Right lobe of liver (tissue), 6 donors: Measurements from ENCODE around the gene COX19. TPM values are rescaled to one million over a fixed set of nuclear protein-coding genes. Genes with fewer than 3 reads are reported as not detected.
A peak's percentile ranks its signal among the peaks of the same experiment; 100 is the strongest.

ENCODE experiments used
- ATAC-seq, 4 donors: fragments of 200-7000 bp; cut with Tn5 transposase; one replicate each; pipeline ENCODE4 v1.9.1; 2020; ENCODE audit warnings: mild to moderate bottlenecking in 4 of 4, moderate library complexity in 4 of 4
- DNase-seq, 3 donors: peaks; one replicate each; pipeline ENCODE4 v3.0.0-alpha.2; 2020
- H3K27ac ChIP-seq, 3 donors: fragments of 200-600 bp; one replicate each; pipeline ENCODE4 v1.8.0; 2022
- H3K27me3 ChIP-seq, 2 donors: fragments of 200-600 bp; one replicate each; pipeline ENCODE4 v1.8.0; 2022
- H3K36me3 ChIP-seq, 4 donors: fragments of 200-600 bp; sonication (generic) in 1 of 4; one replicate each; pipeline versions ENCODE4 v1.5.1 to v1.8.0; 2017 to 2022; ENCODE audit warnings: control low read depth in 1 of 4
- H3K4me1 ChIP-seq, 4 donors: fragments of 200-600 bp; sonication (generic) in 1 of 4; one replicate each; pipeline versions ENCODE4 v1.5.1 to v1.8.0; 2017 to 2022; ENCODE audit warnings: control low read depth in 1 of 4
- H3K4me3 ChIP-seq, 3 donors: fragments of 200-600 bp; one replicate each; pipeline ENCODE4 v1.8.0; 2022
- H3K9me3 ChIP-seq, 4 donors: fragments of 200-600 bp; sonication (generic) in 1 of 4; one replicate each; pipeline versions ENCODE4 v1.5.1 to v1.8.0; 2017 to 2022; ENCODE audit warnings: control low read depth in 1 of 4
- POLR2A ChIP-seq: fragments of 450-650 bp; IDR thresholded peaks from one replicate; pipeline ENCODE4 v1.6.1; 2017; ENCODE audit warnings: antibody characterized with exemption, mild to moderate bottlenecking
- WGBS: methylation state at CpG from one replicate; pipeline ENCODE4 v1.1.6; 2018; ENCODE audit warnings: low coverage, low lambda C conversion rate; ENCODE audit not compliant: insufficient coverage; ENCODE audit errors: missing lambda C conversion rate; 5-methylcytosine and 5-hydroxymethylcytosine counted together
- intact Hi-C, 2 donors: fragments of 100-400 bp; cut with DNase I; formaldehyde crosslinking; loops; one replicate each; pipeline versions ENCODE4 v1.11.2 to v1.14.1; 2022
- total RNA-seq, 6 experiments: library from RNA; depleted of rRNA in 2 of 6; stranded (reverse); fragments of >200 nt in 2 of 6; fragmentation: NEBNext Ultra II Directional in 3 of 6; extraction: Animal tissue kit (Norgen Biotek cat#: 25700) in 3 of 6; gene quantifications; one replicate each; pipeline versions ENCODE4 v1.1.0 to v1.2.4, GENCODE V29; 2016 to 2023
- TF ChIP-seq, protein P1 (sequence below), 4 donors: fragments of 200-600 bp in 3 of 4; fragments of 450-650 bp in 1 of 4; IDR thresholded peaks; one replicate each; pipeline versions ENCODE4 v1.5.1 to v1.8.0; 2016 to 2022; ENCODE audit warnings: antibody characterized with exemption in 4 of 4, mild to moderate bottlenecking in 2 of 4
- donor health status: DM: no; HTN: yes; CAD: no.
- donor health status: DM: no; HTN: no; CAD: no.
- donor health status: DM: no; HTN: no; CAD: no.
- donor health status: DM: no; HTN: yes; CAD: no.
- donor health status: DM: no; HTN: yes; CAD: no.

Gene COX19
- total RNA-seq, 6 experiments from 2014 or later = 3.2 to 6.5 (median 4.0) TPM

- no peak overlapping the region for H3K4me3 ChIP-seq
- 50% methylated on average over 1 of the region's 14 CpGs for WGBS
- H3K4me1 ChIP-seq = no peaks in the 10 kb centered on the region
- ATAC-seq (no peak), DNase-seq (no peak)
- H3K27ac ChIP-seq = no peak overlapping the region
- TF ChIP-seq, protein P1, sequence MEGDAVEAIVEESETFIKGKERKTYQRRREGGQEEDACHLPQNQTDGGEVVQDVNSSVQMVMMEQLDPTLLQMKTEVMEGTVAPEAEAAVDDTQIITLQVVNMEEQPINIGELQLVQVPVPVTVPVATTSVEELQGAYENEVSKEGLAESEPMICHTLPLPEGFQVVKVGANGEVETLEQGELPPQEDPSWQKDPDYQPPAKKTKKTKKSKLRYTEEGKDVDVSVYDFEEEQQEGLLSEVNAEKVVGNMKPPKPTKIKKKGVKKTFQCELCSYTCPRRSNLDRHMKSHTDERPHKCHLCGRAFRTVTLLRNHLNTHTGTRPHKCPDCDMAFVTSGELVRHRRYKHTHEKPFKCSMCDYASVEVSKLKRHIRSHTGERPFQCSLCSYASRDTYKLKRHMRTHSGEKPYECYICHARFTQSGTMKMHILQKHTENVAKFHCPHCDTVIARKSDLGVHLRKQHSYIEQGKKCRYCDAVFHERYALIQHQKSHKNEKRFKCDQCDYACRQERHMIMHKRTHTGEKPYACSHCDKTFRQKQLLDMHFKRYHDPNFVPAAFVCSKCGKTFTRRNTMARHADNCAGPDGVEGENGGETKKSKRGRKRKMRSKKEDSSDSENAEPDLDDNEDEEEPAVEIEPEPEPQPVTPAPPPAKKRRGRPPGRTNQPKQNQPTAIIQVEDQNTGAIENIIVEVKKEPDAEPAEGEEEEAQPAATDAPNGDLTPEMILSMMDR (IDR thresholded peaks at IDR 0.05) = no peak
- no peak for TF ChIP-seq POLR2A
- no peaks in the 10 kb centered on the region for H3K36me3 ChIP-seq
- intact Hi-C loops = no loop called here
- H3K27me3 ChIP-seq = no peaks in the 10 kb centered on the region
- H3K9me3 ChIP-seq = no peaks in the 10 kb centered on the region
These were observed 44.0 kb upstream of the COX19 start for GRCh38 chr7:1019255-1019785.

- no peaks in the 10 kb centered on the region for H3K36me3 ChIP-seq
- intact Hi-C loops = no loop called here
- no peak for DNase-seq
- 62% methylated on average over 4 of the region's 13 CpGs for WGBS
- no peaks in the 10 kb centered on the region for H3K4me1 ChIP-seq
- H3K9me3 ChIP-seq = no peaks in the 10 kb centered on the region
- no peaks in the 10 kb centered on the region for H3K27me3 ChIP-seq
- ATAC-seq = peak in 1 of 4 donors; percentile 34
- H3K27ac ChIP-seq = no peak overlapping the region
- no peak overlapping the region for H3K4me3 ChIP-seq
- TF ChIP-seq, protein P1 (IDR thresholded peaks at IDR 0.05) = no peak
- no peak for TF ChIP-seq POLR2A
These were observed 43.0 kb upstream of the COX19 start for GRCh38 chr7:1018334-1018695.

DNA sequence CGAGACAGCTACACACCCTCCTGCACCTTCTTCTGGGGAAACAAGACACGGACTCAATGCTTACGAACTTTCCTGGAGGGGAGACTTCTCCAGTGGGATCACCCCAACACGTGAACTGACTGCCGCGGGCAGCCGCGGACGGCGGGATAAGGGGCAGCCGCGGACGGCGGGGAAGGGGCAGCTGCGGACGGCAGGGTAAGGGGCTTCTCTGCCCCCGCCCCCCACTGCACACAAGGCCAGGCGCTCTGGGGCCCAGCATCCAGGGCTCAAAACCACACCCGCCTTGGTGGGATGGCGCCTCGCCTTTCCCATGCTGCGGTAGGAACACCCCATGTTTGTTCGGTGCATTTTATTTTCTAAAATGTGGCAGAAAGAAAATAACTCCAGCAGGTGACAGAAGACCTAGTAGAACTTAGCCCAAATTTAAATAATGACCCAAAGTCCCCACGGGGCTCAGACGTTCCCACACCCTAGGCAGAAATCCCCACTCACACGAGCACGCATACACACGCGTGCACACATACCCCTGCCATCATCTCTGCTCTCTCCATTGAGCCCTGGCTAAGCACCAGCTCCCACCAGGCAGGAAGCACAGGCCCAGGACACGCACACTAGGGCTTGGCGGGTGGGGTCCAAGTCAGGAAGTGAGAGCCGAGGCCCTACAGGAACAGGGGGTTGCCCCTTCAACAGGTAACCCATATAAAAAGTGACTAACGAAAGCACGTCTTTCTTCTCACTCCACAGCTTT, 42.4 kb upstream of the COX19 start:
- H3K27me3 ChIP-seq = no peaks in the 10 kb centered on the region
- no peaks in the 10 kb centered on the region for H3K9me3 ChIP-seq
- 94% methylated on average over 7 of the region's 34 CpGs for WGBS
- DNase-seq = no peak
- no peak for TF ChIP-seq POLR2A
- TF ChIP-seq, protein P1 (IDR thresholded peaks at IDR 0.05) = no peak
- no peak overlapping the region for H3K27ac ChIP-seq
- no peaks in the 10 kb centered on the region for H3K4me1 ChIP-seq
- intact Hi-C loops = no loop called here
- ATAC-seq = no peak
- no peak overlapping the region for H3K4me3 ChIP-seq
- no peaks in the 10 kb centered on the region for H3K36me3 ChIP-seq

DNA sequence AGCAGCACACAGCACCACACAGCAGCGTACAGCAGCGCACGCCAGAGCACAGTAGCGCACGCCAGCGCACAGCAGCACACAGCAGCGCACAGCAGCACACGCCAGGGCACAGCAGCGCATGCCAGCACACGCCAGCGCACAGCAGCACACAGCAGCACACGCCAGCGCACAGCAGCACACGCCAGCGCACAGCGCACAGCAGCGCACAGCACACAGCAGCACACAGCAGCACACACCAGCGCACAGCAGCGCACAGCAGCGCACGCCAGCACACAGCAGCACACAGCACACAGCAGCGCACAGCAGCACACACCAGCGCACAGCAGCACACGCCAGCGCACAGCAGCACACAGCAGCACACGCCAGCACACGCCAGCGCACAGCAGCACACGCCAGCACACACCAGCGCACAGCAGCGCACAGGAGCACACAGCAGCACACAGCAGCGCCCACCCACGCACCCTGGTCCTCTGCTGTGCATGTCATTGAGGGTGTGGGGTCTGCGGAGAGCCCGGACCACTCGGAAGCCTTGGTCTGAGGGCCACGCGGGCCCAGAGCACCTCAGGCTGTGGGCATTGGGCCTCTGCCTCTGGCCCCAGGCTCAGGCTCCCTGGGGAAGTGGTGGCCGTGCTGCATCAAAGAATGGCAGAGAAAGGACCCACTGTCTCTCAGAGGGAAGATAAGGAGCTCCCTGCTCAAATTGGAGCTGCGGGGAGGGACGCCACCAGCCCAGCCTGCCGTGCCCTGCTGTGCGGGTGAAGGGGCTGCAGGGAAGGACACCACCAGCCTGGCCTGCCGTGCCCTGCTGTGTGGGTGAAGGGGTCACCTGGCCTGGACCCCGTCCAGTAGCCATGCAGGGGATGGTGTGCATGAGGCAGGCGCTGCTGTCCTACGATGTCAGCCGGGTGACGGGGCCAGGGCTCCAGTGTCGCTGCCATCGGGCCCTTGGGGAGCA, 41.5 kb upstream of the COX19 start:
- Histone ChIP-seq H3K27ac (no peak overlapping the region), H3K9me3 (no peaks in the 10 kb centered on the region), H3K36me3 (no peaks in the 10 kb centered on the region), H3K27me3 (no peaks in the 10 kb centered on the region), H3K4me1 (peaks cover 0 to 4% (median 2%) of the 10 kb centered on the region in 4 donors), H3K4me3 (no peak overlapping the region)
- 96% methylated on average over 4 of the region's 51 CpGs for WGBS
- ATAC-seq (no peak), DNase-seq (no peak)
- intact Hi-C loops = no loop called here
- TF ChIP-seq, protein P1 (IDR thresholded peaks at IDR 0.05) = no peak
